ENCODE results near the gene ROBO1. TPM values are rescaled to one million over a fixed set of nuclear protein-coding genes. Genes with fewer than 3 reads are reported as not detected.
"Not testable (repeated sequence)": the region's sequence is repeated elsewhere in the genome, so short reads cannot be mapped to it uniquely, and the experiment has no call there.

Gene ROBO1
- total RNA-seq, 6 experiments from 2014 or later: 1.1 to 7.2 (median 4.3) TPM

GRCh38 chr3:79178471-79179180 is 589.2 kb downstream of the ROBO1 start:
- intact Hi-C loops (cut with DNase I): no loop called here
- no peak for ATAC-seq
- H3K4me1 ChIP-seq: no peaks in the 10 kb centered on the region
- 49% methylated on average over 5 of the region's 5 CpGs for WGBS (ENCODE audit: insufficient coverage, low coverage, low lambda C conversion rate, missing lambda C conversion rate)
- H3K36me3 ChIP-seq: no peaks in the 10 kb centered on the region
- TF ChIP-seq CTCF (IDR thresholded peaks at IDR 0.05) (no peak), POLR2A (IDR thresholded peaks at IDR 0.05) (no peak)
- H3K4me3 ChIP-seq: no peak overlapping the region
- DNase-seq: no peak
- no peak overlapping the region for H3K27ac ChIP-seq
- no peaks in the 10 kb centered on the region for H3K9me3 ChIP-seq
- H3K27me3 ChIP-seq: no peaks in the 10 kb centered on the region

- Histone ChIP-seq H3K36me3 (no peaks in the 10 kb centered on the region), H3K27ac (no peak overlapping the region), H3K4me1 (no peaks in the 10 kb centered on the region), H3K4me3 (no peak overlapping the region), H3K27me3 (no peaks in the 10 kb centered on the region), H3K9me3 (no peaks in the 10 kb centered on the region)
- ATAC-seq: no peak
- WGBS (ENCODE audit: insufficient coverage, low coverage, low lambda C conversion rate, missing lambda C conversion rate): 58% methylated on average over 1 of the region's 1 CpG
- no peak for TF ChIP-seq CTCF (IDR thresholded peaks at IDR 0.05)
- no peak for TF ChIP-seq POLR2A (IDR thresholded peaks at IDR 0.05)
- intact Hi-C loops (cut with DNase I): no loop called here
- no peak for DNase-seq
Measured at GRCh38 chr3:79175870-79176269, 591.9 kb downstream of the ROBO1 start.

- H3K27me3 ChIP-seq; H3K36me3 ChIP-seq; intact Hi-C loops (cut with DNase I); H3K4me3 ChIP-seq; ATAC-seq; H3K9me3 ChIP-seq; H3K27ac ChIP-seq; H3K4me1 ChIP-seq: not testable (repeated sequence)
- DNase-seq: peak in 1 of 3 donors; percentile 40
- no CpG with 5 or more reads among the region's 21 CpGs for WGBS (ENCODE audit: insufficient coverage, low coverage, low lambda C conversion rate, missing lambda C conversion rate)
Measured at GRCh38 chr3:79173259-79173658, 594.5 kb downstream of the ROBO1 start.

GRCh38 chr3:79172241-79172640 is 595.6 kb downstream of the ROBO1 start:
- TF ChIP-seq CTCF (IDR thresholded peaks at IDR 0.05) (no peak), POLR2A (IDR thresholded peaks at IDR 0.05) (no peak)
- Histone ChIP-seq H3K4me1 (no peaks in the 10 kb centered on the region), H3K9me3 (no peaks in the 10 kb centered on the region), H3K4me3 (no peak overlapping the region), H3K36me3 (no peaks in the 10 kb centered on the region), H3K27ac (no peak overlapping the region), H3K27me3 (no peaks in the 10 kb centered on the region)
- 69% methylated on average over 1 of the region's 1 CpG for WGBS (ENCODE audit: insufficient coverage, low coverage, low lambda C conversion rate, missing lambda C conversion rate)
- DNase-seq (no peak), ATAC-seq (no peak)
- intact Hi-C loops (cut with DNase I): no loop called here

- intact Hi-C loops (cut with DNase I): no loop called here
- Histone ChIP-seq H3K27ac (no peak overlapping the region), H3K27me3 (no peaks in the 10 kb centered on the region), H3K4me3 (no peak overlapping the region), H3K9me3 (no peaks in the 10 kb centered on the region), H3K4me1 (no peaks in the 10 kb centered on the region), H3K36me3 (no peaks in the 10 kb centered on the region)
- TF ChIP-seq POLR2A (IDR thresholded peaks at IDR 0.05): no peak
- no peak for TF ChIP-seq CTCF (IDR thresholded peaks at IDR 0.05)
- 64% methylated on average over 1 of the region's 1 CpG for WGBS (ENCODE audit: insufficient coverage, low coverage, low lambda C conversion rate, missing lambda C conversion rate)
- ATAC-seq (no peak), DNase-seq (no peak)
Measured at GRCh38 chr3:79170021-79170420, 597.8 kb downstream of the ROBO1 start.

Data from right lobe of liver (tissue), 6 donors.